Glutamatergic neuron (in vitro differentiated cells): ENCODE results near the gene PRRT2. TPM values are rescaled to one million over a fixed set of nuclear protein-coding genes. Genes with fewer than 3 reads are reported as not detected.
A peak's percentile ranks its signal among the peaks of the same experiment; 100 is the strongest.

ENCODE experiments used
- DNase-seq: peaks from one replicate; pipeline ENCODE4 v3.0.0; 2022
- H3K27ac Mint-ChIP-seq: one replicate; pipeline ENCODE4 v1.8.0; 2020; ENCODE audit warnings: mild to moderate bottlenecking, mixed read lengths, inconsistent platforms; ENCODE audit not compliant: unreplicated experiment
- H3K27me3 Mint-ChIP-seq: one replicate; pipeline ENCODE4 v1.8.0; 2020; ENCODE audit warnings: mild to moderate bottlenecking, moderate library complexity, mixed read lengths, inconsistent platforms; ENCODE audit not compliant: unreplicated experiment
- H3K36me3 Mint-ChIP-seq: one replicate; pipeline ENCODE4 v1.8.0; 2020; ENCODE audit warnings: mild to moderate bottlenecking, mixed read lengths, inconsistent platforms; ENCODE audit not compliant: unreplicated experiment
- H3K4me1 Mint-ChIP-seq: one replicate; pipeline ENCODE4 v1.8.0; 2020; ENCODE audit warnings: mild to moderate bottlenecking, low read depth, mixed read lengths, inconsistent platforms; ENCODE audit not compliant: unreplicated experiment
- H3K4me3 Mint-ChIP-seq: one replicate; pipeline ENCODE4 v1.8.0; 2020; ENCODE audit warnings: mild to moderate bottlenecking, mixed read lengths, inconsistent platforms; ENCODE audit not compliant: unreplicated experiment
- H3K9me3 Mint-ChIP-seq: one replicate; pipeline ENCODE4 v1.8.0; 2020; ENCODE audit warnings: mild to moderate bottlenecking, moderate library complexity, mixed read lengths, inconsistent platforms; ENCODE audit not compliant: unreplicated experiment
- total RNA-seq: library from RNA; stranded (reverse); fragmentation: NEBNext Ultra II Directional; extraction: Animal tissue kit (Norgen Biotek cat#: 25700); gene quantifications from one replicate; pipeline ENCODE4 v1.2.1, GENCODE V29; 2021; ENCODE audit not compliant: unreplicated experiment
- TF ChIP-seq, protein P1 (sequence below): fragments of 200-600 bp; sonication (generic); IDR thresholded peaks from one replicate; pipeline ENCODE4 v1.5.0; 2021; ENCODE audit not compliant: partially characterized antibody, unreplicated experiment

The PRRT2 gene
- total RNA-seq, 1 donor from 2014 or later: 91.0 TPM

DNA sequence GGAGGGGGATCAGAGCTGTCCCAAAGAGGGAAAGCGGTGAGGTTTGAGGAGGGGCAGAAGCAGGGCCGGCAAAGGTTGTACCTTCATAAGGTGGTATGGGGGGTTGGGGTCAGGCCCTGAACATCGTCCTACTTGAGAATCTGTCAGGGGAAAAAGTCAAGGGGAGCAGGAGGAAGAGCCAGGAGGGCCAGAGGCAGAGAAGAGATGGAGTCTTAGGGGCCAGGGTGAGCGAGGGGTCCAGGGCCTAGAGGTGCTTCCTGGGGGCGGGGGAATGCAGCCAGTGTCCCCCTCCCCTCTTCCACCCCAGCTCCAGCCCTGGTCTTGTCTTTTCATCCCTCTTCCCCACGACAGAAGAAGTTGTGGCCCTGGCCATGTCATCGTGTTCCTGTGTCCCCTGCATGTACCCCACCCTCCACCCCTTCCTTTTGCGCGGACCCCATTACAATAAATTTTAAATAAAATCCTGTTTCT, 1.3 kb upstream of the PRRT2 start:
- Mint-ChIP-seq H3K27ac (peak overlapping the region; percentile 88), H3K4me1 (peaks cover 21% of the 10 kb centered on the region), H3K4me3 (peak overlapping the region; percentile 95), H3K9me3 (peaks cover 19% of the 10 kb centered on the region), H3K36me3 (no peaks in the 10 kb centered on the region), H3K27me3 (peaks cover 21% of the 10 kb centered on the region)
- DNase-seq: no peak
- TF ChIP-seq, protein P1, sequence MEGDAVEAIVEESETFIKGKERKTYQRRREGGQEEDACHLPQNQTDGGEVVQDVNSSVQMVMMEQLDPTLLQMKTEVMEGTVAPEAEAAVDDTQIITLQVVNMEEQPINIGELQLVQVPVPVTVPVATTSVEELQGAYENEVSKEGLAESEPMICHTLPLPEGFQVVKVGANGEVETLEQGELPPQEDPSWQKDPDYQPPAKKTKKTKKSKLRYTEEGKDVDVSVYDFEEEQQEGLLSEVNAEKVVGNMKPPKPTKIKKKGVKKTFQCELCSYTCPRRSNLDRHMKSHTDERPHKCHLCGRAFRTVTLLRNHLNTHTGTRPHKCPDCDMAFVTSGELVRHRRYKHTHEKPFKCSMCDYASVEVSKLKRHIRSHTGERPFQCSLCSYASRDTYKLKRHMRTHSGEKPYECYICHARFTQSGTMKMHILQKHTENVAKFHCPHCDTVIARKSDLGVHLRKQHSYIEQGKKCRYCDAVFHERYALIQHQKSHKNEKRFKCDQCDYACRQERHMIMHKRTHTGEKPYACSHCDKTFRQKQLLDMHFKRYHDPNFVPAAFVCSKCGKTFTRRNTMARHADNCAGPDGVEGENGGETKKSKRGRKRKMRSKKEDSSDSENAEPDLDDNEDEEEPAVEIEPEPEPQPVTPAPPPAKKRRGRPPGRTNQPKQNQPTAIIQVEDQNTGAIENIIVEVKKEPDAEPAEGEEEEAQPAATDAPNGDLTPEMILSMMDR: no peak

DNA sequence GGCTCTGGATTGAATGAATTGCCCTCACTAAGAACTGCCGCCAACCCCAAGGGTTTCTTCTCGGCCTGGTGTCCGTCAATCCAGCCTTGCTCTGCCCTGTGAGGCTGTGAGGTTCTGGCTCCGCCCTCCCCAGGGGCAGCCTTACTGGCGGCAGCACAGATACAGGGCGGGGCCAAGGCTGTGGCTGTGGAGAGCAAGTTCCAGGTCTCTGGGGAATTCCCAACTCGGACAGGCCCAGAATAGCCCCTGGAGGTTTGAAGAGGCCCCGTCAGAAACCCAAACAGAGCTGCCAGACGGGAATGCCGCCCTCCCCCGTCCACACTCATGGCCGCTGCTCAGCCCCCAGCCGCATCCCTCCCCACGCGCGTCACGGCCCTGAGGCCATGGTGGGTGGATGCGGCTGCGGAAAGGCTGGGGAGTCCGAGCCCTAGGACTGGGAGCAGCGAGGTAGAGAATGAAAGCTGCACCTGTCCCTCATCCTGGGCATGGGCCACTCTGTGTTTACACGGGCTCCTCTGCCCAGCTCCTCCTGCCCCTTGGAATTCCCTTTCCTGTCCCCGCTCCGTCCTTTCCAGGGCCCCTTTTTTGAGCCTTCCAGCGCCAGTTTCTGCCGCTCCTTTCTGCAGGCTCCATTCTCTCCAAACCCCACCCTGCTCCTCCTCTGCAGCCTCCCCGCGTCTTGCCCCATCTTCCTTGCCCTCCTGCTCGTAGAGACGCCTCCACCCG, 660 bp upstream of the PRRT2 start:
- peak overlapping the region; percentile 95 for H3K27ac Mint-ChIP-seq
- H3K27me3 Mint-ChIP-seq: peaks cover 24% of the 10 kb centered on the region
- H3K9me3 Mint-ChIP-seq: peaks cover 19% of the 10 kb centered on the region
- H3K4me3 Mint-ChIP-seq: peak overlapping the region; percentile 95
- TF ChIP-seq, protein P1: no peak
- DNase-seq: peak; percentile 94
- H3K4me1 Mint-ChIP-seq: peaks cover 21% of the 10 kb centered on the region
- no peaks in the 10 kb centered on the region for H3K36me3 Mint-ChIP-seq

DNA sequence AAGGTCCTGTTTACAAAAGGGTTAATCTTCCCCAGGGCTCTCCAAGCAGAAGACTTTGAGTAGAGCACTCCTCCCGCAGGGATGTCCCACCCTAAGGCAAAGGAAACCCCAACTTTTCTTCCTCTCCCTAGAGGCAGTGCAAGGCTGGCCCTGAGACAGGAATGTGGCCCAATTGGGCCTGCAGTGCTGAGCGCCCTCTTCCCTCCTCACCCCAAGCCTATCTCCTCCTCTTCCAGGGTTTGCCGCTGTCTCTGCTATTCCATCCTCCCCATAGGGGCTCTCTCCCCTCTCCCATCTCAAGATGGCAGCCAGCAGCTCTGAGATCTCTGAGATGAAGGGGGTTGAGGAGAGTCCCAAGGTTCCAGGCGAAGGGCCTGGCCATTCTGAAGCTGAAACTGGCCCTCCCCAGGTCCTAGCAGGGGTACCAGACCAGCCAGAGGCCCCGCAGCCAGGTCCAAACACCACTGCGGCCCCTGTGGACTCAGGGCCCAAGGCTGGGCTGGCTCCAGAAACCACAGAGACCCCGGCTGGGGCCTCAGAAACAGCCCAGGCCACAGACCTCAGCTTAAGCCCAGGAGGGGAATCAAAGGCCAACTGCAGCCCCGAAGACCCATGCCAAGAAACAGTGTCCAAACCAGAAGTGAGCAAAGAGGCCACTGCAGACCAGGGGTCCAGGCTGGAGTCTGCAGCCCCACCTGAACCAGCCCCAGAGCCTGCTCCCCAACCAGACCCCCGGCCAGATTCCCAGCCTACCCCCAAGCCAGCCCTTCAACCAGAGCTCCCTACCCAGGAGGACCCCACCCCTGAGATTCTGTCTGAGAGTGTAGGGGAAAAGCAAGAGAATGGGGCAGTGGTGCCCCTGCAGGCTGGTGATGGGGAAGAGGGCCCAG, 1.0 kb downstream of the PRRT2 start:
- H3K27ac Mint-ChIP-seq: peak overlapping the region; percentile 80
- peaks cover 19% of the 10 kb centered on the region for H3K9me3 Mint-ChIP-seq
- no peaks in the 10 kb centered on the region for H3K36me3 Mint-ChIP-seq
- peaks cover 25% of the 10 kb centered on the region for H3K27me3 Mint-ChIP-seq
- H3K4me3 Mint-ChIP-seq: peak overlapping the region; percentile 98
- DNase-seq: no peak
- peaks cover 25% of the 10 kb centered on the region for H3K4me1 Mint-ChIP-seq
- TF ChIP-seq, protein P1: no peak

DNA sequence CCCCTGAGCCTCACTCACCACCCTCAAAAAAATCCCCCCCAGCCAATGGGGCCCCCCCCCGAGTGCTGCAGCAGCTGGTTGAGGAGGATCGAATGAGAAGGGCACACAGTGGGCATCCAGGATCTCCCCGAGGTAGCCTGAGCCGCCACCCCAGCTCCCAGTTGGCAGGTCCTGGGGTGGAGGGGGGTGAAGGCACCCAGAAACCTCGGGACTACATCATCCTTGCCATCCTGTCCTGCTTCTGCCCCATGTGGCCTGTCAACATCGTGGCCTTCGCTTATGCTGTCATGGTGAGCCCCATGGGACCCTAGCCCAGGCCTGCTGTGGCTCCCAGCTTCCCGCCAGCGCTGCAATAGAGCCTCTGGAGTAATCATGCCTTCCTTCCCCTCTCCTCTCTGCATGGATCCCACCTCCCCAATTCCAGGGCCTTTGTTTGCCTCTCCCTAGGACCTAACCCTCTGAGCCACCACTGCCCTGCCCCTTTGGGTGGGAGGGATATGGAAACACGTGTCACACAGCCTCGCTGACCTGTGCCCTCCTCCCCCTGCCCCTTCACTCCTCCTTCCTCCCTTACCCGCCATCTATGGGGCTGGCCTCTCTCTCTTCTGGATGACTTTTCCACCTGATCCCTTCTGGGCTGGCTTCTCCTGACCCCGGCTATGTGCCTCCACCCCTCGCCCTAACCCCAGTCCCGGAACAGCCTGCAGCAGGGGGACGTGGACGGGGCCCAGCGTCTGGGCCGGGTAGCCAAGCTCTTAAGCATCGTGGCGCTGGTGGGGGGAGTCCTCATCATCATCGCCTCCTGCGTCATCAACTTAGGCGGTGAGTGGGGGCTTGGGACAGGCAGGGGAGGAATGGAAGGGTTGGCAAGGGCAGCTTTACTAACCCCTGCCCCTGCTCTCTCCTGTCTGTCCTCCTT, 1.9 kb downstream of the PRRT2 start:
- peaks cover 19% of the 10 kb centered on the region for H3K9me3 Mint-ChIP-seq
- peaks cover 22% of the 10 kb centered on the region for H3K27me3 Mint-ChIP-seq
- peak overlapping the region; percentile 93 for H3K27ac Mint-ChIP-seq
- TF ChIP-seq, protein P1: no peak
- H3K4me1 Mint-ChIP-seq: peaks cover 26% of the 10 kb centered on the region
- no peaks in the 10 kb centered on the region for H3K36me3 Mint-ChIP-seq
- H3K4me3 Mint-ChIP-seq: peak overlapping the region; percentile 98
- peak; percentile 76 for DNase-seq
